Activated T-cell treated with anti-CD3 and anti-CD28 coated beads, Interleukin-2, amount 50 U/mL, for 1 hour (primary cell): ENCODE results near the gene CRACR2A.

ENCODE experiments used
- DNase-seq: peaks from one replicate; pipeline ENCODE4 v3.0.0-alpha.2; 2020

The CRACR2A gene

DNA sequence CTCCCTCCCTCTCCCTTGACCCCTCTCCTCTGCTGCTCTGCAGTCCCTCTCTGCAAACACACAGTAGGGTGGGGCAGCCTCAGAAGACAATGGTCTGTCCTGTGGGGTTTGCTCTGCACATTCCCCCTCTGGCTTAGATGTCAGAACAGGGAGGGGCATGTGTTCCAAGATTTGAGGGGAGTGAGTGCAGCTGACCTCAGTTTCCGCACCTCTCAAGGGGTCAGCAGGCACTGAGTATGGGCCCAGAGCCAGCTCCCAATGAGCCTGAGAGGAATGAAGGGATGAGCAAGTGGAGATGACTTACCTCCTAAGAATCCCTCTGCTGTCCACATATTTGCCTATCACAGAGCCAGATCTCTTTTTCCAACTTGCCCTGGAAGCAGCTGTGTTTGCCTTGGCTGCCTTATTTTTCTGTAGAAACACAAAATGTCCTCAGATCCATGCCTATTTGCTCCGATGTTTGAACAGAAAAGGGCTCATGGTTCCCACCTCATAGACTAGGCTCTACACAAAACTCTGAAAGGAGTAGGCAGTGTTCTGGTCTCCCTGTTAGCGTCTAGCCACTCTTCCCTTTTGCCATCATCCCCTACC lies 111.4 kb downstream of the CRACR2A start:
- DNase-seq: no peak

DNA sequence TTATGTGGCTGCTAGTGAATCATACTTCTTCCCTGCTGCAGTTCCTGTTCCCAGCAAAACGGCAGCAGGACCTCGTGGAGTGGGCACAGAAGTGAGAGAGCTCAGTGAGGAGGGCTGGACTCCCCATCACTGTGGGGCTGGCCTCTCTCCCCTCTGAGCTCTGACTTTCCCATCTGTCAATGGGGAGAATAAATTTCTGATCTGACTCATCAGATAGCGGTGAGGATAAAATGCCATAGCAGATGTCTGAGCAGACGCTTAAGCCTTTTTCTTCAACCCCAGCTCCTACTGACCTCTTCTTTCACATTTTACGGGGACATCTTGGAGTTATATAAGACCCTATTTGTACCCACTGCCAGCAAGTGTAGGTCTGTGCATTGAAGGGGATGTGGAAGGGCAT lies 116.6 kb downstream of the CRACR2A start:
- no peak for DNase-seq

DNA sequence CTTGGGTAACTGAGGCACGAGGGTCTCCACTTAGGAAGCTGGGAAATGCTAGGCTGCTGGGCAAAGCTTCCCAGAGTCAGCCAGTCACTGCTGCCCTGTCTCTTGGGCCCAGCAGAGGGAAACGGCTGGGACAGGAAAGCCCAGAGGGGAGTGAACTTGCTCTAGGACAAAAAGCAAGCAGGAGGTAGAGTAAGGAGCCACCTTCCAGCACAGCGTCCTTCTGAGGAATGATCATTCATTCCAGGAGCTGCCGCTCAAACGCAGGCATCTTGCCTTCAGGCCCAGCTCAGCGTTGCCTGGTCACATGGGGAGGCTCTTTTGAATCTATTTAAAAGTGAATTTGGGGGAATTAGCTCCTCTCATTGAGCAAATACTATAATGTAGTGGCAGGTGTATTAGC lies 118.6 kb downstream of the CRACR2A start:
- no peak for DNase-seq

DNA sequence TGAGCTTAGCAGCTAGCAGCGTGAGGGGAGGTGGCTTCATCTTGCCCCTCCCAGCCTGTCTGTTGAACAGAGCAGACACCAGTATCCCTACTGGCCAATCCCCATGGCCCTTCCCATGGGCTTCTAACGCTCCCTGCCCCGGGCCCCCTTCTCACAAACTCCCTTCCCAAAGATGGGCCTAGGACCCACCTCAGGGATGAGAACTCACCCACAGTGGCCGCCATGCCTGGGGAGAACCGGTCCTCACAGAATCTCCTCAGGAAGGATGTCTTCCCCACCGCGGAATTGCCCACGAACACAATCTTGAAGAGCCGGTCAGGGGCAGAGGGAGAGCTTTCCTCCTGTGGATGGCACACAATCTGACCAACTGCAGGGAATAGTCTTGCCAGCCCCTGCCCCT lies 119.5 kb downstream of the CRACR2A start:
- no peak for DNase-seq

DNA sequence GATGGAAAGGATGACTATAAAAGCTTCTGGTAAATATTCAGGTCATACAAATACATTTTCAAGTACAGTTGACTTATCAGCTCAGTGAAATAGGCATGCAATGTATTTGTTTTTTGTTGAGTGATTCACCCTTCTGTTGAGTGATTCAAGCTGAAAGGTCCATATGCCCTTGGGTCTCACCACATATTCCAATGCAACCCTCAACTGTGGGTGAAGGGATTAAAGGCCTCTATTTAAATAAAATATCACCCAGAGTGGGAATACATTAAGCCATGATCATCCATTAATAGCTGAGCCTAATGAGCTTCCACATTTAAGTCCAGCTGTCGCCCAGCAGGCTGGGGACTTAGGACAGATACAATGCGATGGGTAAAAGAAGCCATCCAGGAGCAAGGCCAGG lies 120.2 kb downstream of the CRACR2A start:
- no peak for DNase-seq

DNA sequence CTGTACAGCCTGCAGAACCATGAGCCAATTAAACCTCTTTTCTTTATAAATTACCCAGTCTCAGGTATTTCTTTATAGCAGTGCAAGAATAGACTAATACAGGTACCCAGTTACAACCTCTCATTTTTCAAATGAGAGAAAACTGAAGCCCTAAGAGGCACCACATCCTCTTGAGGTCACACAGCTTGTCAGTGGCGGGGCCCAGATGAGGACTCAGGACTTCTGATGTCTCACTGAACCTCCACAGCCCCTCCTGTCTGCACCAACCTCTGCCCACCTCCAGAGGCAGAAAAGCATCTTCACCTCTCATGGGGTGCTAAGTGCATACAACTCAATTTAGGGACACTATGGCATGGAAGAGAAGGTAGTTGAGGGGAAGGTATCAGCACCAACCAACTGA lies 120.7 kb downstream of the CRACR2A start:
- DNase-seq: no peak

DNA sequence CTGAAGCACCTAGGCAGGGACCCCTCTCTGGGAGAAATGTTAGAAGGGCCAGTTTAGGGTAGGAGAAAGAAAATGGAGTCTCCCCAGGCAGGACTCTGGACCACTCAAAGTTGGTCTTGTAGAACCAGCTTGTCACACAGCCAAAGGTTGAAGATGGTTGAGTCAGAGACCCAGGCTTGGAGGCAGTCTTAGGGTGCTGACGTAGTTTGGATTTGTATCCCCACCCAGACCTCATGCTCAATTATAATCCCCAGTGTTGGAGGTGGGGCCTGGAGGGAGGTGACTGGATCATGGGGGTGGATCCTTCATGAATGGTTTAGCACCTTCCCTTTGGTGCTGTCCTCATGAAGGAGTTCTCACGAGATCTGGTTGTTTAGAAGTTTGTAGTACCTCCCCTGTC lies 121.2 kb downstream of the CRACR2A start:
- no peak for DNase-seq

DNA sequence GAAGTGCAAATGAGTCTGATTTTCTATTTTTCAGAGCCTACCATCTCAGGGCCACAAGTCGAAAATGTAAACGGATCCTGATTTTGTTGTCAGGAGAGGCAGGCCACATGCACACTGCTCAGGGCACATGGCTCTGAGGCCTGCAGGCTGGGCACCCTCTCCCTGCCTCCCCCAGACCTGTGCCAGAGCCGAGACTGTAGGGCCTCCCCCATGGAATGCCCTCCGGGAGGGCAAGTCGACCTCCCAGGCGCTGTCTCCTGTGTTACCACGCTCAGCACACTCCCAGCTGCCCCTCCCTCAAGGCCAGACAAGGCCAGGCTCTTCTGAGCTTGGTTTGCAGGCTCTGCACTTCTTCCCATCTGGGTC lies 121.7 kb downstream of the CRACR2A start:
- DNase-seq: no peak

DNA sequence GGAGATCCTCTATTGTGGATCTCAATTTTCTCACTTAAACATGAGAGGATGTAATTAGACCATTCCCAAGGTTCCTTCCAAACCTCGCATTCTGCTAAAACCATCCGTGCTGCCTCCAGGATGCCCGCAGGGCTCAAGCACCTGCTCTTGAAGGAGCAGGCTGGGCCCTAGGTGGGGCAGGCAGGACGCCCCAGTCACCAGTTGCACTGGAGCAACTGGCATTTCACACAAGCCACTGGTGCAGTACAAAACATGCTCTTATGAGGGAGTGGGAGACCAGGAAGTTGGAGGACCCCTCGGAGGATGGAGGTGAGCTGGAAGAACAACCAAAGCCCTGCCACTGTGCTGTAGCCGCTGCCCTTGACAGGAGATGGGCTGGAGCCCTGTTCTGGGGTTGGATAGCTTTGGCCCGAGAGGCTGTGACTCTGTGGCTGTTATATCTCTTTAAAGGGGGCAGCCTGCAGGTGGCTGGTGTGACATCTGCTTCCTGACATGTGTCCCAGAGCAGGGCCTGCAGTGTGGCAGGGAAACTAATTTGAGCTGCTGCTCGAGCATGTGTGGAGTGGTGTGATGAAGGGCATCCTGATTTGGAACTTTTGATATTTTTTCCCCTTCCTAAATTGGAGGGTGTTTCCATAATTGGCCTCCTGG lies 122.2 kb downstream of the CRACR2A start:
- DNase-seq: no peak

DNA sequence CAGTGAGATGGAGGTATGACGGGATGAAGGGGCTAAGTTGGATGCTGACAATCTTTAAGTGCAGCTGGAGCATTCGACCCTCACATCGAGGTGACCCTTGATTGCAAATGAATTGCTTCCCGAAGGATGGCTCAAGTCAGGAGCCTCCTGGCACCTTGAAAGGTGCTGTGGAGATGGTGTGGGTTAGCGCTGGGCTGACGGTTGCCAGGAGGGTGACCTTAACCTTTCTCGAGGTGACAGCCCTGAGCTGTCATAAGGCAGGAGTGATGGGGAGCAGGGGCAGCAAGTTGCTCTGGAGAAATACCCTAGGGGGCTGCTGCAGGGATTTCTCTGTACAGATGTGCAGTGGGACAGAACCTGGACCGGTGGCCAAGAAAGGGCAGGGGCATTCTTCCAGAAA lies 122.8 kb downstream of the CRACR2A start:
- no peak for DNase-seq

DNA sequence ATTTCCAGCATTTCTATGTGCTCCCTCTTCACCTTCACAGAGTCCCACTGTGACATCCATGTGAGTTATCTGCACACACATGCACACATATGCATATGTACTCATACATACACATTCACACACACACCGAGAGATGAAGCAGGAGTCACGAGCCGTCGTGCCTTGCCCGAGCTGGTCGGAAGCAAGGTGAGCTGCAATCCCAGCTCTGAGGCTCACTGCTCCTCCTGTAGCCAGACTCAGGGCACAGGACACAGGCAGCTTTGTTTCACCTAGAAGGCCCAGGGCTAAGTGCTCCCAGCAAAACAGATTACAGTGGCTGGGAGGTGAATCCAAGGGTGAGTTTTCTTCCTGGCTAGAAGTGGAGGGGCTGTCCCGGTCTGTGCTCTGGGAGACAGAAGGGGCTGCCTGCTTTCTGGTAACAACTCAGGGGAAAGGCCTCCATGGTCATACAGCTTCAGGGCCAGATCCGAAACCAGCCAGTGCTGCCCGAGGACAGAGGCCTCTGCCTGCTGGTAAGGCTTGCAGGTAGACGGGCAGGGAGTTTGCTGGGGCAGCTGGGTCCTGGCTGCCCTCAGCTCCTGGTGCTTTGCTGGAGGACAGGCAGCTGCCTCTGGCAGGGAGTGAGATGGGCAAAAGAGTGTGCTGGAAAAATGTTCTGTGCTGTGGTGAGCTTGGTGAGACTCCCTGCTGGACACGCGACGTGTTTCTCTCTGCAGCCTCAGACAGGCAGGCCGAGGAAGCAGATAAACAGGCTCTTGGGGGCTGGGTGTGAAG lies 123.7 kb downstream of the CRACR2A start:
- DNase-seq: no peak

DNA sequence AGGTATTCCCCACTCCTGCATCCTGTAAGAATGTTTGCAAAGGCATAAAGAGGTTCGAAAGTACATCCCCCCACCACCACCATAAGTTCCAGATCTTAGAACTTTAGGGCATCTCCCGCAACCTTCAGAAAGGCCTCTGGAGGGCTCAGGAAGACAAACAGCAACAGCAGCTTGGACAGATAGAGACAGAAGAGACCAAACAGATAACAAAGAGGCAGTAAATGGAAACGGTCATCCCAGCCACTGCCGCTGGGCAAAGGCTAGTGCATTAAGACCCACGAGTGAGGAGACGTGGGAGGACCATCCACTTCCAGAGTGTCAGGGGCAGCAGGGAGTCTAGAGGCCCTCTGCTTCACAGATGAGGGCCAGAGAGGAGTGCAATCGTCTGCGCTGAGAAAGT lies 124.3 kb downstream of the CRACR2A start:
- DNase-seq: no peak

DNA sequence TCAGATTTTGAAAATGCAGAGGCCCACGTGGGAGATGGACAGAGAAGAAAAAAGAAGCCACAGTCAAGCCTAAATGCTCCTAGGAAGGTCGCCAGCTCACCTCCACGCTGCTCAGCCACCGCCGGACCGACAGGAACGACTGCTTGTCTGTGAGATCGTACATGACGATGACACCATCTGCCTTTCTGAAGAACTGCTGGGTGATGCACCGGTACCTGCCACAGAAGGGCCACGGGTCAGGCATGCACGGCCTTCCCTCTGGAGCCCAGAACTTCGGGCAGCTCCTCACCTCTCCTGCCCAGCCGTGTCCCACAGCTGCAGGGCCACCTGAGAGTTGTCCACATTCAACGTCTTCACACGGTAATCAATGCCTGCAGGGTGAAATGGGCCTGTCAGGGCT lies 125.6 kb downstream of the CRACR2A start:
- no peak for DNase-seq

DNA sequence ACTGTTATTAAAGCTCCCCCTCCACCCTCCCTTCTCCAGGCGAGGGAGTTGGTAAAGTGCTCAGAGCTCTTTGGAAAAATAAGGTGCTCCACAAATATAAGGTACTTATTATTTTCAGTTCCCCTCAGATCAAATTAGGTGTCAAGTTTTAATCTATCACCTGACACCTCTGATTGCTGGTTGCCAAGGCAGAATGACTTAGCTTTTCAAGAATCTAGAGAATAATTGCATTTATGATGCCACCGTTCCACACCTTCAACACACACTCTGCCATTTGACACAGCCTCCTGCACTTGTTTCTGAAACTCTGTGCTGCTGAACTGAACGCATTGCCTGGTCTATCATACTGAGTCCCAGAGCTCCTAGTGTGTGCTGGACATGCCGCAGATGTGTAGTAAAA lies 128.6 kb downstream of the CRACR2A start:
- DNase-seq: no peak

DNA sequence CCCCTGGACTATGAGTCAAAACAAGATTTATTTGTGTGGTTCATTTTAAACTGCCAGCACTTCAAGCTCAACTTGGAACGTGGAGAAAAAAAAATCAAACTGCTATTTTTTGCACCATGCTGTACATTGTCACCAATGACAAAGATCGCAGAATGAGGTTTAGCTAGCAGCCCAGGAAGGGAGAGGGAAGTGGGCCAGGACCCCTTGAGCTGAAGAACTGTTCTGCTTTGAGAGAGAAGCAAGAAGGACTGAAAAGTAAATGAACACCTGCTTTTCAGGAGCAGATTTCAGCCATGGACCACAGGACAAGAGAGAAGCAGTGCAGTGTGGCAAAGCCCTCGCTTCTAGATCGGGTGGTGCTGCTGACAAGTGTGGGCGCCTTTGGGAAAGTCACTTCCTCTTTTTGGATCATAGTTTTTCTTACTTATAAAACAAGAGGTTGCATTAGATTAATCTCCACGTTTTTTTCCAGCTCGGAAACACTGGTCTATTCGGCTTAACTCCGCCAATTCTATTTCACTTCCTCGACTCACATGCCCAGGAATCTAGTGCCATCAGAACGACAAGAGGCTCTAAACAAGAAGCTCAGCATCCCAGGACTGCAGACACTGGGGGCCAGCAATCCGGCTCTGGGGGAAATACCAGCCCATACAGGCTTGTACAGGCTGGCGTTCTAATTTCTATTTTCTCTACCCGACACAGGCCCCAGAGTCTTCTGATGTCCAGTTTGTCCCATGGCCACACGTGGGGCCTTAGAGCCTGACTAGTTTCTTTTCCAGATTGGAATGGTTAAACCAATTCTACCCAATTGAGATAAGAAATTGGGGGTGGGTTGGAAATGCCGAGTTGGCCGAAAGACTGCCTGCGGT lies 129.9 kb downstream of the CRACR2A start:
- DNase-seq: no peak

DNA sequence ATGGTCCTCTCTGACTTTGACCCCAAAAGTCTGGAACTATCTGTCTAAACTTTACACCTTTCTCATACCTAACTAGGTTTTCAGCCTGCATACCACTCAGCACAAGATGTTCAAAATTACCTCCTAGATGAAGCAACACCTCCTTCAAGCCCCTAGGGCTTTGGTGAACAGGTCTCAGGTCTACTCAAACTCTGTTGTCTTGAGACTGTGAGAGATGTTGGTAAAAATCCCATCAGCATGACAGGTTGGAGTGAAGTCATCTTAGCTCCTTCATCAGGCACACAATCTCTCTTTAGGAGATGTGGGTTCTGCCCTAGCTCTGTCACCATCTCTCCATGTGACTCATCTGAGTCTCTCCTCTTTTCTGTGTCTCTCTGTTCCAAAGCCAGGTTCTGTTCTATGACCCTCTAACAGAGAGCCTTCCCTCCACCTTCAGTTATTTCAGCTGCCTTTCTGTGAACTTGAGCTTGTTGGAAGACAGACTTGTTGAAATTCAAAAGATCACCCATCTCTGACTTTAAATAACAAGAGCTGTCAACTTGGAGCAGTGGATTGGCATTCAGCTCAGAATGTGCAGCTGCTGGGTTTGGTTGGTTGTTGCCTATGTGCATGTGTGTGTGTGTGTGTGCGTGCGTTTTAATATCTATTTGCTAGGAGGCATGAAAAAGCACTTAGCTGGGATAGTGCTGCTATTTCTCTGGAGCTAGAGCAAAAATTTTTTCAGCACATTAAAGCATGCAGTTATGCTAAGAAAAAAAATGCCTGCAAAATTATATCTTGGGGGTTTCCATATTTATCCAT lies 130.7 kb downstream of the CRACR2A start:
- DNase-seq: no peak

DNA sequence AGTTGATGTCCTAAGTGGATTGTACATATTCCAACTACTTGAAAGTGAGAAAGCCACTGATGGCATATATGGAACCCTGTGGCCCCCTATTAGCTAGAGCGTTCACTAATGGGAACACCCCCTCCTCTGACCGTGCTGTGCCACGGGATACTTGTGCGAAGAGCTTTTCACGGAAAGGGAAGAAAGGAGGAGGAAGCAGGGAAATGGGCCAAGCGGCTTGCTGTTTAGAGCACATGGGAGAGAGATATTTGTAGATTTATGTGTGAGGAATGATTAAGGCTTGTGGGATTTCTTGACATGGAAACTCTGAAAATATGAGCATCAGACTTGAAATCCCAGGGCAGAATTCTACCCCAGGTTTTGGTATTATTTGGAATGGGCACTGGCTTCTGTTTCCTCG lies 132.1 kb downstream of the CRACR2A start:
- no peak for DNase-seq

DNA sequence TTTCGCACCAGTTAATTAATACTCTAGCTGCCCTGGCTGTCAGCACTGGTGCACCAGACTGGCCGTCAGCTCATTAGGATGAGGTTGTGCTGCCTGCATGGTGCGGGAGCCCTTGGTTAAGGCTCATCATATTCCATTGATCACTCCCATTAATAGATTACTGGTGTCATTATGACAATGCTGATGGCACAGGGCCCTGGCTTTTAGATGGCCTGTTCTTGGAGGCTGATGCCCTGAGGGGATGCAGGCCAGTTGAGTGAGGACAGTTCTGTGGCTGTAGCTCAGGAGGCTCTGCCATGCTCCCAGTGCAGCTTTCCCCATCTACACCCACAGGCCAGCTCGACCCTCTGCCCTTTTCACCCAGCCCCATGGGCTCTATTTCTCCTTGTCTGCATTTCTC lies 135.3 kb downstream of the CRACR2A start:
- no peak for DNase-seq

DNA sequence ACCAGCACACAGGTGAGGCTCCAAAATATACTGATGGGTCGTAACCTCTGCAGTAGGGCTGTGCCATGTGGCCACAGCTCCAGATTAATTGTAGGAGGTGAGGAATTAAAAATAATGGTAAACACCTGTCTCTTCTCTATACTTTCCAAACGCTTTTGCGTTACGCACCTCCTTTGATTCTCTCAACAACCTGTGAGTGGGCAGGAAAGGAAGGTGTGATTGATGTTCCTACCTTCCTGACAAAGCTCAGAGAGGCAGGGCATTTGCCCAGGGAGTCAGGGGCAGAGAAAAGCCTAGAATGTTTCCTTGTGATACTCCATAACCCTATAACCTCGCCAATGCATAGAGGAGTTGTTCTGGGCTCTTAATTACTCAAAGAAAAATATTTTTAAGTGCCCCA lies 137.0 kb downstream of the CRACR2A start:
- no peak for DNase-seq

DNA sequence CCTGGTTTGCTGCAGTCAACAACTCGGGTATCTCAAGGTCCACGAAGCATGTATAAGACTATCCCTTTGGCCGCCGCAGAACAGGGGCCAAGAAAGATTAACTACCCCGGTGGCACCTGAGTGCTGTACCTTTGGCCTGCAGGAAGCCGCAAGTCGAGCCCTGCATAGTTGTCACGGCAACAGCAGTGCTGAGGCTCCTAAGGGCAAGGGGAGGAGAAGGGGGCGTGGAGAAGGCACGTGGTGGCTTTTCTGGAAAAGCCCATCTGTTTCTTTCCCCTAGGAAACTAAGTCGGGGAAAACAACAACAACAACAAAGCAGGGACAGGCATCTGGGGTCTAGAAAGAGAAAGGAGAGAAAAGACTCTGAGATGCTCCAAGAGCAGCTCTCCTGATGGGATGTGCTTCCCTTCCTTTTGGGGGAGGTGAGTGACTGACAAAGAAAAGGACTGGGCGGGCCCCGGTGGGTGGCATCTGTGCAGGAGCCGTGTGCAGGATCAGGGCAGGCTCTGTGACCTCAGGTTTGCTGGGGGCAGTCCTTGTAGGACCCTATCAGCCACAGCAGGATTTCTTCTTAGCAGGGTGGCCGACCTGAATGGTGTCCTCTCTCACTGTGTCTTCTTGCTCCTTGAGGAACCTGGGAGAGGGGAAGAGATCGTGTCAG lies 138.0 kb downstream of the CRACR2A start:
- no peak for DNase-seq

DNA sequence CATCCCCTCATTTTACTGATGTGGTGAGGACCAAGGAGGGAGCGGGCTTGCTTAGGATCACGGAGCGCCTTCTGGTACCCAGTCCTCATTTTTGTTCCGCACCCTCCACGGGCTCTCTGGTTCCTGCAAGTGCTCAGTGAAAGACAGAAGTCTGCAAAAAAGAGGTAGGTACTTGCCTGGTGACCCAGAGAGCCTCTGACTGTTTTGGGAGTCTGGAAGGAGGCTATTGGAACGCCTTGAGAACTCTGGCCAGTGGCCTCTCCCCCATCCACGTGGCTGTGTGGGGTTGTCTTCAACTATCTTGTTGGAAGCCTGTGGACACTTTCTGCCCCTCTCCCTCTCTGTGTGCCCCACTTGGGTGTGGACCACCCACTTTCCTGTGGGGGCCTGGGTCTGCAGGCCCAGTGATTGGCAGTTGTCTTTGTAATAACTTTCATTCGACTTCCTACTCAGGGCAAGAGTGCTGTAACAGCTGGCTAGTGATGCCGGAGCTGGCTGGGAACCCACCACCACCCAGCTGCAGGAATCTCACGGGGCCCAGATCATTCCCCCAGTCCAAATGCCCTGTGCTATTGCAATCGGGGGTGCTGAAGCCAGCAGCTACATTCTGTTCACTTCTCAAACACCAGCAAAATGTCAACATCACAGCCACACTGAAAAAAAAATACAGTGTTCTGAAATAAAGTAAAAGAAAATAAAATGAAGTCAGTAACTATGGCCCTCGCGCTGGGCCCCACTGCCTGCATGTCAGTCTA lies 139.1 kb downstream of the CRACR2A start:
- DNase-seq: no peak
